Fibroblast of lung (primary cell): ENCODE measurements around the gene PFDN1. TPM values are rescaled to one million over a fixed set of nuclear protein-coding genes. Genes with fewer than 3 reads are reported as not detected.
A peak's percentile ranks its signal among the peaks of the same experiment; 100 is the strongest.

Experiments
- DNase-seq, 2 donors: peaks; one replicate each; pipeline versions ENCODE4 v3.0.0 to v3.0.0-alpha.2; 2010; ENCODE audit warnings: low read depth in 2 of 2
- H2AFZ ChIP-seq: 2 replicates; pipeline ENCODE4 v1.5.1; 2012; ENCODE audit warnings: low read length, control low read depth, inconsistent platforms
- H3K27ac ChIP-seq: 2 replicates; pipeline ENCODE4 v1.5.1; 2011; ENCODE audit warnings: low read length, control low read depth; ENCODE audit not compliant: insufficient read depth
- H3K27me3 ChIP-seq: 2 replicates; pipeline ENCODE4 v1.5.1; 2011; ENCODE audit warnings: mild to moderate bottlenecking, low read length; ENCODE audit not compliant: control insufficient read depth, insufficient read depth
- H3K36me3 ChIP-seq: 2 replicates; pipeline ENCODE4 v1.5.1; 2011; ENCODE audit warnings: low read length; ENCODE audit not compliant: control insufficient read depth, insufficient read depth
- H3K4me1 ChIP-seq: 2 replicates; pipeline ENCODE4 v1.5.1; 2011; ENCODE audit warnings: low read length; ENCODE audit not compliant: control insufficient read depth, insufficient read depth; ENCODE audit errors: extremely low read depth
- H3K4me2 ChIP-seq: 2 replicates; pipeline ENCODE4 v1.5.1; 2011; ENCODE audit warnings: low read length, control low read depth; ENCODE audit not compliant: insufficient read depth; ENCODE audit errors: extremely low read depth
- H3K4me3 ChIP-seq, 4 experiments: fragments of 200-600 bp in 1 of 4; sonication (generic) in 1 of 4; replicated peaks in 1 of 4; 2 replicates each; pipeline ENCODE4 v1.5.1; 2011 to 2016; ENCODE audit warnings: low read length in 4 of 4, low read depth in 3 of 4, mild to moderate bottlenecking in 3 of 4, control low read depth in 2 of 4, inconsistent platforms in 1 of 4, mixed read lengths in 1 of 4; ENCODE audit not compliant: insufficient read depth in 1 of 4; ENCODE audit errors: control extremely low read depth in 1 of 4
- H3K79me2 ChIP-seq: 2 replicates; pipeline ENCODE4 v1.5.1; 2012; ENCODE audit warnings: mild to moderate bottlenecking, low read length, inconsistent platforms; ENCODE audit not compliant: control insufficient read depth, insufficient read depth
- H3K9ac ChIP-seq: 2 replicates; pipeline ENCODE4 v1.5.1; 2011; ENCODE audit warnings: mild to moderate bottlenecking, low read length, control low read depth; ENCODE audit not compliant: insufficient read depth
- H3K9me3 ChIP-seq: 2 replicates; pipeline ENCODE4 v1.5.1; 2012; ENCODE audit warnings: low read depth, low read length; ENCODE audit not compliant: control insufficient read depth, insufficient read depth
- H4K20me1 ChIP-seq: 2 replicates; pipeline ENCODE4 v1.5.1; 2011; ENCODE audit warnings: low read length; ENCODE audit not compliant: control insufficient read depth, insufficient read depth; ENCODE audit errors: extremely low read depth
- EZH2 ChIP-seq: IDR thresholded peaks from 2 replicates; pipeline ENCODE4 v1.5.1; 2012; ENCODE audit warnings: low read length, control low read depth, mild to moderate bottlenecking; ENCODE audit errors: missing control alignments
- polyA plus RNA-seq, 2 donors: library from polyadenylated mRNA; depleted of rRNA in 1 of 2; stranded (reverse) in 1 of 2; unstranded in 1 of 2; fragments of >200 nt; gene quantifications; 2 replicates each; pipeline ENCODE4 v1.2.1, GENCODE V29; 2011 to 2012; ENCODE audit warnings: missing spikeins in 1 of 2
- total RNA-seq: library from RNA; depleted of rRNA; stranded (reverse); fragments of >200 nt; gene quantifications from 2 replicates; pipeline ENCODE4 v1.2.1, GENCODE V29; 2014
- TF ChIP-seq, protein P1 (sequence below), 2 donors: IDR thresholded peaks in 1 of 2; conservative IDR thresholded peaks in 1 of 2; 1 replicate in 1 of 2; 2 replicates in 1 of 2; pipeline ENCODE4 v1.5.1; 2011 to 2012; ENCODE audit warnings: low read length in 2 of 2, control low read depth in 1 of 2, inconsistent platforms in 1 of 2, low read depth in 1 of 2, mild to moderate bottlenecking in 1 of 2

Gene PFDN1
- total and polyA plus RNA-seq, 2 donors (not counting 1 experiment from before 2014, with no cell fraction given): 35.5 to 140 TPM

DNA sequence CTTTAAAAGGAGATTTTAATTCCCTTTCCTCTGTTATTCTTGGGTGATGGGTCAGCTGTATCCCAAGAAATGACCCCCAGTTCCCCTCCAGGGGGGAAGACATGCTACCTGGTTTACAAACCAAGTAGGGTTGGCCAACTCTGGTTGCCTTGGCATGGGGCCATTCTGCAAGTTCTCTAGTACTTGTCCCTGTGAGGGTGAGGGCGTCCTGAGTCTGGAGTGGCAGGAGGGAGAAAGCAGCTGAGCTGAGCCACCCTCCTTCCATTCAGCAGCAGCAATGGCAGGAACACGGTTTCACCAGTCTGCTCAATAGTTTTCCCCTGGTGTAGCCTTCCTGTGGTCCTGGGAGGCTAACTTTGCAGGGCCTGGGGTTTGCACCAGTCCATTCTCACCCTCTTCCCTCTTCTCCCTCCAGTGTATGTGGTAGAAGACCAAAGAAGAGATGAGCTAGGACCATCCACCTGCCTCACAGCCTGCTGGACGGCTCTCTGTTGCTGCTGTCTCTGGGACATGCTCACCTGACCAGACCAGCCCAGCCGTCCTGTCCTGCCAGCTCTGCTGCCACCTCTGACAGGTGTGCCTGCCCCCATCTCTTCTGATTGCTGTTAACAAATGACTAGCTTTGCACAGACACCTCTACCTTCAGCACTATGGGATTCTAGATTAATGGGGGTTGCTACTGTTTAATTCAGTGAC, 59.9 kb downstream of the PFDN1 start:
- no peak overlapping the region for H3K4me2 ChIP-seq
- H3K36me3 ChIP-seq: no peaks in the 10 kb centered on the region
- H3K4me3 ChIP-seq: no peak overlapping the region
- H3K27me3 ChIP-seq: no peaks in the 10 kb centered on the region
- DNase-seq: no peak
- TF ChIP-seq, protein P1, sequence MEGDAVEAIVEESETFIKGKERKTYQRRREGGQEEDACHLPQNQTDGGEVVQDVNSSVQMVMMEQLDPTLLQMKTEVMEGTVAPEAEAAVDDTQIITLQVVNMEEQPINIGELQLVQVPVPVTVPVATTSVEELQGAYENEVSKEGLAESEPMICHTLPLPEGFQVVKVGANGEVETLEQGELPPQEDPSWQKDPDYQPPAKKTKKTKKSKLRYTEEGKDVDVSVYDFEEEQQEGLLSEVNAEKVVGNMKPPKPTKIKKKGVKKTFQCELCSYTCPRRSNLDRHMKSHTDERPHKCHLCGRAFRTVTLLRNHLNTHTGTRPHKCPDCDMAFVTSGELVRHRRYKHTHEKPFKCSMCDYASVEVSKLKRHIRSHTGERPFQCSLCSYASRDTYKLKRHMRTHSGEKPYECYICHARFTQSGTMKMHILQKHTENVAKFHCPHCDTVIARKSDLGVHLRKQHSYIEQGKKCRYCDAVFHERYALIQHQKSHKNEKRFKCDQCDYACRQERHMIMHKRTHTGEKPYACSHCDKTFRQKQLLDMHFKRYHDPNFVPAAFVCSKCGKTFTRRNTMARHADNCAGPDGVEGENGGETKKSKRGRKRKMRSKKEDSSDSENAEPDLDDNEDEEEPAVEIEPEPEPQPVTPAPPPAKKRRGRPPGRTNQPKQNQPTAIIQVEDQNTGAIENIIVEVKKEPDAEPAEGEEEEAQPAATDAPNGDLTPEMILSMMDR (conservative IDR thresholded peaks at IDR 0.05 in 1 of 2, IDR thresholded peaks at IDR 0.05 in 1 of 2; ENCODE audit: low read depth in 1 of 2, low read length in 2 of 2): no peak
- no peak for TF ChIP-seq EZH2
- no peak overlapping the region for H2AFZ ChIP-seq
- no peak overlapping the region for H3K27ac ChIP-seq
- no peaks in the 10 kb centered on the region for H3K9me3 ChIP-seq
- peaks cover 35% of the 10 kb centered on the region for H3K4me1 ChIP-seq
- peaks cover 2% of the 10 kb centered on the region for H3K79me2 ChIP-seq
- no peak overlapping the region for H3K9ac ChIP-seq
- no peaks in the 10 kb centered on the region for H4K20me1 ChIP-seq

DNA sequence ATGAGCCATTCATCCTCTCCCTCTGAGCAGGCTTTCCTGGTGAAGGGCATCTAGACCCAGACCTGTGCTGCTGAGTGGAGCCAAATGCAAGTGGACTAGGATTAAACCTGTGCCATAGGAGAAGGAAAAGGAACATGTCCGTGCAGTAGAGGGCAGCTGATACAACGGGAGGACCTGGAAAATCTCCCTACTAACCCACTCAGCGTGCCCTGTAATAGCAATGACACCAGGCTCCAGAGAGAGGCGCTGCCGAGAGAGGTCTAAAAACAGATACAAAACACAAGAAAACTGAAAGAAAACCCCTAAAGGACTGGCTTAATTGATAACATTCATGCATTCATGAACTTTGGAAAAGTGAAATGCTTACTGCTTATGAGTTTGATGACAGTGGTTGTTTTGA, 60.8 kb downstream of the PFDN1 start:
- Histone ChIP-seq H3K4me1 (peaks cover 35% of the 10 kb centered on the region), H3K36me3 (no peaks in the 10 kb centered on the region), H3K9me3 (no peaks in the 10 kb centered on the region), H3K27me3 (no peaks in the 10 kb centered on the region), H2AFZ (no peak overlapping the region), H3K27ac (peak overlapping the region; percentile 20), H3K79me2 (peaks cover 2% of the 10 kb centered on the region), H3K4me3 (no peak overlapping the region), H4K20me1 (no peaks in the 10 kb centered on the region), H3K9ac (no peak overlapping the region), H3K4me2 (no peak overlapping the region)
- TF ChIP-seq EZH2: no peak
- TF ChIP-seq, protein P1 (conservative IDR thresholded peaks at IDR 0.05 in 1 of 2, IDR thresholded peaks at IDR 0.05 in 1 of 2; ENCODE audit: low read depth in 1 of 2, low read length in 2 of 2): no peak
- no peak for DNase-seq

DNA sequence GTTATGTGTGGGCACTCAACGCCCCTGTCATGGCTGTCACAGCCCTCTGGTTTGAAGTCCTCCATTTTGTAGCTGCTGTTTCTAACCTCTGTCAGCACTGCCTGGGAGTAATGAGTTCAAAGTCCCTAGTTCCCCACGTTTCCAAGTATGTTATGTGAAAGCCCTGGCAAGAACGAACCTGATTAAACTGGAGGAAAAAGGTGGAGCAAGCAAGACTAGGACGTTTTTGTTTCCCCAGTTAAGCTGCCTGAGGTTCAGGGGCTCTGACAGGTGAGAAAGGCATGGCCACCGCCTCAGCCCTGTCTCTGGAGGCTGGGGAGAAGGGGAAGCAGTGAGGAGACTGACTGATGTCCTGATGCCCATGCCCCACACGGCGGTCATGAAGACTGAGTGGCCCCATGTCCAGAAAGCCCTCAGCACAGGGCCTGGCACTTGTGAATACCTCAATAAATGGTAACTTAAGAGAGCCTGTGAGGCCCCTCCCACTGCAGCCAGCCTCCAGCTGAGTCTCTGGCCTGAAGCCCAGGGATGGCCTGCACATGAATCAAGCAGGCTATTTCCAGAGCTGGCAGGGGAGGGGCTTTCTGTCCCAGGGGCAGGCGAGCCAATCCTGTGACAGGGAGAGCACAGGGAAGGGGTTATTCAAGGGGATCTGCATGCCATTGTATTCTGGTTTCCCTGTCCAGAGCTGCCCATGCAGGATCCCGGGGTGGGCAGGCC, 61.8 kb downstream of the PFDN1 start:
- Histone ChIP-seq H3K4me2 (peak overlapping the region; percentile 71), H2AFZ (no peak overlapping the region), H3K79me2 (peaks cover 2% of the 10 kb centered on the region), H3K9me3 (no peaks in the 10 kb centered on the region), H3K27me3 (no peaks in the 10 kb centered on the region), H3K4me3 (no peak overlapping the region), H3K9ac (no peak overlapping the region), H3K36me3 (no peaks in the 10 kb centered on the region), H3K4me1 (peaks cover 30% of the 10 kb centered on the region), H4K20me1 (no peaks in the 10 kb centered on the region), H3K27ac (peak overlapping the region; percentile 20)
- peak; percentile 90 to 92 for DNase-seq
- TF ChIP-seq, protein P1 (conservative IDR thresholded peaks at IDR 0.05 in 1 of 2, IDR thresholded peaks at IDR 0.05 in 1 of 2; ENCODE audit: low read depth in 1 of 2, low read length in 2 of 2): no peak
- no peak for TF ChIP-seq EZH2
